Ishikawa (cell line): Measurements from ENCODE around the gene KCNK7.

Experiments used
- CEBPB ChIP-seq: IDR thresholded peaks from 2 replicates; pipeline ENCODE4 v1.6.1; 2012
- CREB1 ChIP-seq: IDR thresholded peaks from 2 replicates; pipeline ENCODE4 v1.6.1; 2012; ENCODE audit warnings: low read depth
- EGR1 ChIP-seq: IDR thresholded peaks from 2 replicates; pipeline ENCODE4 v1.6.1; 2012
- EP300 ChIP-seq: IDR thresholded peaks from 2 replicates; pipeline ENCODE4 v1.6.1; 2012; ENCODE audit warnings: borderline replicate concordance
- FOXM1 ChIP-seq: IDR thresholded peaks from 2 replicates; pipeline ENCODE4 v1.6.1; 2012; ENCODE audit warnings: low read depth, borderline replicate concordance
- NFIC ChIP-seq: IDR thresholded peaks from 2 replicates; pipeline ENCODE4 v1.6.1; 2012
- RAD21 ChIP-seq: IDR thresholded peaks from 2 replicates; pipeline ENCODE4 v1.6.1; 2012; ENCODE audit warnings: low read depth
- TAF1 ChIP-seq: IDR thresholded peaks from 2 replicates; pipeline ENCODE4 v1.6.1; 2012; ENCODE audit warnings: low read depth, mild to moderate bottlenecking
- TCF12 ChIP-seq: IDR thresholded peaks from 2 replicates; pipeline ENCODE4 v1.6.1; 2012; ENCODE audit warnings: low read depth
- TEAD4 ChIP-seq: IDR thresholded peaks from 2 replicates; pipeline ENCODE4 v1.6.1; 2012
- YY1 ChIP-seq: IDR thresholded peaks from 2 replicates; pipeline ENCODE4 v1.6.1; 2012; ENCODE audit warnings: low read depth
- ZBTB7A ChIP-seq: IDR thresholded peaks from 2 replicates; pipeline ENCODE4 v1.6.1; 2012; ENCODE audit warnings: low read depth
- TF ChIP-seq, protein P1 (sequence below): IDR thresholded peaks from 2 replicates; pipeline ENCODE4 v1.6.1; 2012
- TF ChIP-seq, protein P2 (sequence below): IDR thresholded peaks from 2 replicates; pipeline ENCODE4 v1.6.1; 2012; ENCODE audit warnings: low read depth, mild to moderate bottlenecking
- TF ChIP-seq, protein P3 (sequence below): IDR thresholded peaks from 2 replicates; pipeline ENCODE4 v1.6.1; 2012

KCNK7 gene

DNA sequence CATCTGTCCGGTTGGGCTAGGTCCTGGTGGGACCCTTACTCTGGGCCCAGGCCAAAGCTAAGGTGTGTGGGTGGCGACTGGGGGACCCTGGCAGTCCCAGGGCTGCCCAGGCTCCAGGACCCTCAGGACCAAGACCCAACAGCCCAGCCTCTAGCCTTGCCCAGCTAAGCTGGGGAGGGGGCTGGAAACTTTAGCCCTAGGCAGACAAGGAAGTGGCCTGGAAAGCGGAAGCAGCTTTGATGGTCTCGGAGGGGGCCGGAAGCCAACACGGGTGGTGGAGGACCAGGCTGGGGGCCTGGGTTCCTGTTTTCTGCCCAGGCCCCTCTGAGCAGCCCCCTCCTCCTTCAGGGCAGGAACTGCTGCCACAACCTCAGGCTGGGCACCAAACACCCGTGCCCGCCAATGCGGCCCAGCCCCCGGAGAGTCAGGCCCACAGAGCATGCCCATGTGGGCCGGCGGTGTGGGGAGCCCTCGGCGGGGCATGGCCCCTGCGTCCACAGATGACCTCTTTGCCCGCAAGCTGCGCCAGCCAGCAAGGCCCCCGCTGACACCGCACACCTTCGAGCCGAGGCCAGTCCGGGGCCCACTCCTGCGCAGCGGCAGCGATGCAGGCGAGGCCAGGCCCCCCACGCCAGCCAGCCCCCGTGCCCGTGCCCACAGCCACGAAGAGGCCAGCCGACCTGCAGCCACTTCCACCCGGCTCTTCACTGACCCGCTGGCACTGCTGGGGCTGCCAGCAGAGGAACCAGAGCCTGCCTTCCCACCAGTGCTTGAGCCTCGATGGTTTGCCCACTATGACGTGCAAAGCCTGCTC lies 45.1 kb upstream of the KCNK7 start:
- TF ChIP-seq YY1: no peak
- no peak for TF ChIP-seq TCF12
- no peak for TF ChIP-seq TEAD4
- 0 out of 2 replicates have a peak, but pooled peaks have one; percentile 37 for TF ChIP-seq ZBTB7A
- TF ChIP-seq TAF1: no peak
- TF ChIP-seq RAD21: no peak
- TF ChIP-seq, protein P1, sequence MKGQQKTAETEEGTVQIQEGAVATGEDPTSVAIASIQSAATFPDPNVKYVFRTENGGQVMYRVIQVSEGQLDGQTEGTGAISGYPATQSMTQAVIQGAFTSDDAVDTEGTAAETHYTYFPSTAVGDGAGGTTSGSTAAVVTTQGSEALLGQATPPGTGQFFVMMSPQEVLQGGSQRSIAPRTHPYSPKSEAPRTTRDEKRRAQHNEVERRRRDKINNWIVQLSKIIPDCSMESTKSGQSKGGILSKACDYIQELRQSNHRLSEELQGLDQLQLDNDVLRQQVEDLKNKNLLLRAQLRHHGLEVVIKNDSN: no peak

DNA sequence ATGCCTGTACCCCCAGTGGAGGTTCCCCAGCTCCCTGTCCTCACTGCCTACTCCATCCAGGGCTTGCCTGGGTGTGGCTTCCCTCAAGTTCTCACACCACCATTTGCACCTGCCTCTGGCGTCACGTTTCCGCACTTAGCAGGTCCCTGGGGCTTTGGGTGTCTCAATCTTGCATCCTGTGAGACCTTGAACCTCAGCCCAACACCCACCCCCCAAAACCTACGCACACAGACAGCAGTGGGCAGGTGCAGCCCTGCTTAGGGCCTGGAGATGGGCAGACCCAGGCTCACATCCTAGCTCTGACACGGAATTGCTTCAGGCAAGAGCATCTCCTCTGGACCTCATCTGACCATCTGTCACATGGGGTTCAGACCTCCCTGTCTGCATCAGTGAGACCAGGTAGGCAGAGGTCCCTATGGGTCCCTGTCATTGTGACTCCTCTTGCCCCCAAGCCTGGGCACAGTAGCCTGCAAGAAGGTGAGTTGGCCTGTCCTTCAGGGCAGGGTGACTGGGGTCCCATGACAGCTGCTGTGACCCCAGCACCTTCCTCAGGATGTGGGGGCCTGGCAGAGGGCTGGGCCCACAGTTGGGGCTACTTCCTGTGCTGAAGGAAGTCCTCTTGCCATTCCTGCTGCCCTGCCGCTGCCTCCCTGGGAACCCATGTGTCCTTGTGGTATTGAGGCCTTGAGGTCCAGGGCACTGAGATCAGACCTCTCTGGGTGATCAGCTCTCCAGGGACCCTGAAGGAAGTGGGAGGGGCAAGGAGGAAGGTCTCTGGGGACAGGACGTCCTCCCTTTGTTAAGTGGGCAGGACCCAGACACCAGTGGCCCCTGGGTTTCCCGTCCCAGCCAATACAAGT lies 44.3 kb upstream of the KCNK7 start:
- no peak for TF ChIP-seq TEAD4
- no peak for TF ChIP-seq TAF1
- TF ChIP-seq NFIC: no peak
- TF ChIP-seq, protein P2, sequence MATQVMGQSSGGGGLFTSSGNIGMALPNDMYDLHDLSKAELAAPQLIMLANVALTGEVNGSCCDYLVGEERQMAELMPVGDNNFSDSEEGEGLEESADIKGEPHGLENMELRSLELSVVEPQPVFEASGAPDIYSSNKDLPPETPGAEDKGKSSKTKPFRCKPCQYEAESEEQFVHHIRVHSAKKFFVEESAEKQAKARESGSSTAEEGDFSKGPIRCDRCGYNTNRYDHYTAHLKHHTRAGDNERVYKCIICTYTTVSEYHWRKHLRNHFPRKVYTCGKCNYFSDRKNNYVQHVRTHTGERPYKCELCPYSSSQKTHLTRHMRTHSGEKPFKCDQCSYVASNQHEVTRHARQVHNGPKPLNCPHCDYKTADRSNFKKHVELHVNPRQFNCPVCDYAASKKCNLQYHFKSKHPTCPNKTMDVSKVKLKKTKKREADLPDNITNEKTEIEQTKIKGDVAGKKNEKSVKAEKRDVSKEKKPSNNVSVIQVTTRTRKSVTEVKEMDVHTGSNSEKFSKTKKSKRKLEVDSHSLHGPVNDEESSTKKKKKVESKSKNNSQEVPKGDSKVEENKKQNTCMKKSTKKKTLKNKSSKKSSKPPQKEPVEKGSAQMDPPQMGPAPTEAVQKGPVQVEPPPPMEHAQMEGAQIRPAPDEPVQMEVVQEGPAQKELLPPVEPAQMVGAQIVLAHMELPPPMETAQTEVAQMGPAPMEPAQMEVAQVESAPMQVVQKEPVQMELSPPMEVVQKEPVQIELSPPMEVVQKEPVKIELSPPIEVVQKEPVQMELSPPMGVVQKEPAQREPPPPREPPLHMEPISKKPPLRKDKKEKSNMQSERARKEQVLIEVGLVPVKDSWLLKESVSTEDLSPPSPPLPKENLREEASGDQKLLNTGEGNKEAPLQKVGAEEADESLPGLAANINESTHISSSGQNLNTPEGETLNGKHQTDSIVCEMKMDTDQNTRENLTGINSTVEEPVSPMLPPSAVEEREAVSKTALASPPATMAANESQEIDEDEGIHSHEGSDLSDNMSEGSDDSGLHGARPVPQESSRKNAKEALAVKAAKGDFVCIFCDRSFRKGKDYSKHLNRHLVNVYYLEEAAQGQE: no peak
- TF ChIP-seq YY1: no peak
- no peak for TF ChIP-seq RAD21
- TF ChIP-seq EP300: no peak
- TF ChIP-seq, protein P1: no peak
- no peak for TF ChIP-seq TCF12

DNA sequence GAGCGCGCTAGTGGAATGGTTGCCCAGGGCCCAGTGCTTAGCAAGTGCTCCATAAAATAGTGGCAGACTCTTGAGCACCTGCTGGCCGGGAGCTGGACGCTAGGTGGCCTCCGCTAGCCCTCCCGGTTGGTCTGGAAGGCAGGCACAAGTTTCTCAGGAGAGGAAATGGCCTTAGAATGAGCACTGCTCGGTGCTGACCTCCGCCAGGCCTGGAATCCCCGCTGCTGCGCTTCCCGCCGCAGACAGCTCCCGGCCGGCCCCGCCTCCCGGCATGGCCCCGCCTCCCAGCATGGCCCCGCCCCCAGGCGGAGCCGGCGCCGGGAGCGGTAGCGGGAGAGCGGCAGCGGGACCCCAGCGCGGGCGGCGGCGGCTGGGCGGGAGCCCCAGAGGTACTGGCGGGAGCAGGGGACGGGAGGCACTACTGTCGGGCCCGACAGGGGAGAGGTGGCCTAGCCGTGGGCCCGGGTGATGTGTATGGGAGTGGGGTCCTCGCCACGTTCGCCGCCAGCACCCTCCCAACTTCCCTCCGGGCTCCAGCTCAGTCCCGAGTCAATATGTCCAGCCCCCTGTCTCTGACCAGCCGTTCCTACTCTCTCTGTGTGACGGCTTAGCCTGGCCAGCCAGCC lies 42.3 kb upstream of the KCNK7 start, which contains the start of gene SIPA1:
TSS of gene SIPA1 (plus strand) at position 308 of the 626 bp plus-strand sequence. CDS start 2,821 bp downstream, outside the sequence.
- TF ChIP-seq ZBTB7A: no peak
- 0 out of 2 replicates have a peak, but pooled peaks have one; percentile 44 for TF ChIP-seq TAF1
- TF ChIP-seq, protein P3, sequence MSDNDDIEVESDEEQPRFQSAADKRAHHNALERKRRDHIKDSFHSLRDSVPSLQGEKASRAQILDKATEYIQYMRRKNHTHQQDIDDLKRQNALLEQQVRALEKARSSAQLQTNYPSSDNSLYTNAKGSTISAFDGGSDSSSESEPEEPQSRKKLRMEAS: peak; percentile 46; the same call in 1 of the 2 replicates
- peak; percentile 52 for TF ChIP-seq RAD21
- peak; percentile 16; the same call in 1 of the 2 replicates for TF ChIP-seq TEAD4

DNA sequence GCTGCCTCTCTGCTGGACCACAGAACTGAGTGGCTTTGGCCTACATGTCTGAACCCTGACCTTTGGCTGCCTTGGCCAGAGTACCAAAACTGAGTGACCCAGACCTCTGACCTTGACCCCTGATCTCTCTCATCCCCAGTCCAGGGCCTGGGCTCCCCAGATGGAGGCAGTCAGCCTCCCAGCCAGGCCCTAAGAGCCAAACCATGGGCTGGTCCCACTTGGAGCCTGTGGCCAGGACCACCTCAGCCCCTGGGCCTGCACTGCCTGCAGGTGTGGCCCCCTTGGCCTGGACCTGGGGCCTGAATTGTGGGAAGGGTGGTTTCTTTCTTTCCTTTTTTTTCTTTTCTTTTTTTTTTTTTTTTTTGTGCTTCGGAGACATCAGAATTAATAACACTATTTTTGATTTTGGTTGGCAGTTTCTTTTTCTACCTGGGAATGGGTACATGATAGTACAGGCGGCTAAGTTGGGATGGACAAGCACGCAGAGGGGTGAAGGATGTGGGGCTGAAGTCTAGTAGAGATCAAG lies 41.5 kb upstream of the KCNK7 start:
- TF ChIP-seq TAF1 (no peak), TEAD4 (no peak), TCF12 (no peak), EP300 (no peak), RAD21 (no peak), YY1 (no peak), CREB1 (no peak), EGR1 (no peak), FOXM1 (no peak), CEBPB (no peak), ZBTB7A (no peak), NFIC (no peak)
- TF ChIP-seq, protein P2: no peak
- TF ChIP-seq, protein P3: no peak
- TF ChIP-seq, protein P1: no peak
